ENCODE results near the gene SLC6A19. TPM values are rescaled to one million over a fixed set of nuclear protein-coding genes. Genes with fewer than 3 reads are reported as not detected.

The SLC6A19 gene
- polyA plus RNA-seq, 3 donors, result 50.8 to 77.3 (median 71.8) TPM

GRCh38 chr5:1163366-1163765, 38.0 kb upstream of the SLC6A19 start:
- DNase-seq, result no peak

GRCh38 chr5:1163879-1164278, 37.5 kb upstream of the SLC6A19 start:
- no peak for DNase-seq

- DNase-seq, result no peak
These were observed 36.4 kb upstream of the SLC6A19 start for GRCh38 chr5:1164696-1165630.

GRCh38 chr5:1165864-1166263, 35.5 kb upstream of the SLC6A19 start:
- DNase-seq, result no peak

GRCh38 chr5:1166370-1166769, 35.0 kb upstream of the SLC6A19 start:
- no peak for DNase-seq

- no peak for DNase-seq
These were observed 34.1 kb upstream of the SLC6A19 start for GRCh38 chr5:1167361-1167727.

GRCh38 chr5:1167728-1168709, 33.4 kb upstream of the SLC6A19 start:
- peak; percentile 72 for DNase-seq

GRCh38 chr5:1168796-1169195, 32.6 kb upstream of the SLC6A19 start:
- no peak for DNase-seq

GRCh38 chr5:1169211-1170115, 31.9 kb upstream of the SLC6A19 start:
- no peak for DNase-seq

GRCh38 chr5:1171340-1171941, 30.0 kb upstream of the SLC6A19 start:
- DNase-seq, result no peak

GRCh38 chr5:1172007-1172581, 29.3 kb upstream of the SLC6A19 start:
- no peak for DNase-seq

- no peak for DNase-seq
These were observed 28.6 kb upstream of the SLC6A19 start for GRCh38 chr5:1172670-1173404.

- DNase-seq, result no peak
These were observed 27.8 kb upstream of the SLC6A19 start for GRCh38 chr5:1173485-1174070.

GRCh38 chr5:1174122-1174936, 27.1 kb upstream of the SLC6A19 start:
- no peak for DNase-seq

GRCh38 chr5:1175015-1175414, 26.4 kb upstream of the SLC6A19 start:
- no peak for DNase-seq

GRCh38 chr5:1175801-1176472, 25.5 kb upstream of the SLC6A19 start:
- DNase-seq, result no peak

GRCh38 chr5:1176473-1177391, 24.7 kb upstream of the SLC6A19 start:
- DNase-seq, result no peak
